ENCODE data around the gene GUCY1A1.

Gene GUCY1A1

DNA sequence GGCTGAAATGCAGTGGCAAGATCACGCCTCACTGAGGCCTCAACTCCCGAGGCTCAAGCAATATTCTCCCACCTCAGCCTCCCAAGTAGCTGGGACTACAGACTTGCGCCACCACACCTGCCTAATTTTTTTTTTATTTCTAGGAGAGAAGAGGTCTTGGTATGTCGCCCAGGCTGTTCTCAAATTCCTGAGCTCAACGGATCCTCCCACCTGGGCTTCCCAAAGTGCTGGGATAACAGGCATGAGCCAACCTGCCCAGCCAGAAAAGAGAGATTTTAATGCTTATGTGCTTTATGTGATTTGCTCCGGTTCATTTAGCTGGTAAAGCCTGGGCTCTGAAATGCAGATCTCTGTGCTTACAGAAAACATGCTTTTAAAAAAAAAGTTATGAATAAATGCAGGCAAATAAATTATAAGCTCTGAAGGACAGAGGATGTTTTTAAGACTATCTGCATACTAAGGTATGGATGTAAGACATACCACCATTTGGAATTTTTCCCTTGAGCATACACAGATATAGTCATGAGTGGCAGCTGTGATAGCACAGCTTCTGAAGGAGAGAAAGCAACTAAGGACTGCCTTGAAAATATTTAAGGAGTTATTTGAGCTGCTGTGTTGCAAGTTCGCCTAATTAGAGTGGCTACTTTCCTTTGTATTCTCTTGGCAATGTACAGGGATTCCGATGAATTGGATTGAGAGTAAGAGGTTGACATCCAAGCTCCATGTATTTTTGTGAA lies 106.0 kb downstream of the GUCY1A1 start:
- in situ Hi-C loops (cut with MboI; ENCODE audit: low sequenced_read_pairs), result no loop called here

DNA sequence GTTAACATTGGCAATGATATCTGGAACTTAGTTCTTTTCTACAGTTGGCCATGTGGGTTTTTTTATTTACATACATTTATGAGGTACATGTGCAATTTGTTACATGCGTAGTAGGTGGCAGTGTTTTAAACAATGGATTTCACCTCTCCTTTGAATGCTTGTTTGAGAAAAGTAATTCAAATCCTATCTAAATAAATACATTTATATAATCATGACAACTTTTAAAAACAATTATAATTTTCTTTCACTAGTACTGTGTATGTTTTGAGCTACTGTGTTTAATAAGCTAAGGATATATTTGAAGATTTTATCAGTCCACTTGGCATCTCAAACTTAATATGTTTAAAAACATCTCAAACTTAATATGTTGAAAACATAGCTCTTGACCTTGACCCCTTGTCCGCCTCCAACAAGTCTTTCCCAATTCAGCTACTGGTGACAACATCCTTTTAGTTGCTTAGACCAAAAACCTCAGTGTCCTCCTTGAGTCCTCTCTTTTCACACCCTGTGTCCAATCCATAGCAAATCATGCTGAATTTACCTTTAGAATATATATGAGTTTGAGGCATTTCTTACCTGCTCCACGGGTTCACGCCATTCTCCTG lies 106.7 kb downstream of the GUCY1A1 start:
- in situ Hi-C loops (cut with MboI; ENCODE audit: low sequenced_read_pairs), result no loop called here

- in situ Hi-C loops (cut with MboI; ENCODE audit: low sequenced_read_pairs), result no loop called here
These were observed 107.4 kb downstream of the GUCY1A1 start for GRCh38 chr4:155774033-155774432.

GRCh38 chr4:155777971-155778735 lies 111.5 kb downstream of the GUCY1A1 start:
- in situ Hi-C loops (cut with MboI; ENCODE audit: low sequenced_read_pairs), result loop anchor here (25.0 kb wide), 1 partner anchor 341 kb away; no protein-coding TSS in a partner anchor

DNA sequence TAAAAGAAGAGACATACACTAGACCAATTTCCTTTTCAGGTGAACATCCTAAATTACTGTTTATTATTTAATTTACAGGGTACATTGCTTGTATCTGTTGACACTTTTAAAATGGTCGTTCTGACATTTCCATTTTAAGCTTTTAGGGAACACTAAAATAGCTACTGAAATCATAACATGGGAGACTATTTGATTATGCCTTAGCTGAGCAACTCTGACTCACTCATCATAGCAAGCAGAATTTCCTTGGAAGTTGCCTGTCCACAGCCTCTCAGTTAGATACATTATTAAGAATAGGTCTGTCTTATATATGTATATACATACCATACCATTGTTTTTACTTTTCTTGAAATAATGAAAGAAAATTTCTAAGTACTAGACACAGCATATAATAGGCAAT lies 114.1 kb downstream of the GUCY1A1 start:
- in situ Hi-C loops (cut with MboI; ENCODE audit: low sequenced_read_pairs), result loop anchor here (25.0 kb wide), 1 partner anchor 343 kb away; no protein-coding TSS in a partner anchor

GRCh38 chr4:155781249-155781831 lies 114.7 kb downstream of the GUCY1A1 start:
- in situ Hi-C loops (cut with MboI; ENCODE audit: low sequenced_read_pairs), result loop anchor here (25.0 kb wide), 1 partner anchor 344 kb away; no protein-coding TSS in a partner anchor

All from HL-60/S4 treated with phorbol 12-myristate 13-acetate at 8.2 ng/mL for 4 days and 3 days (cell line).